HFFc6 (cell line): ENCODE data around the gene HIP1R. TPM values are rescaled to one million over a fixed set of nuclear protein-coding genes. Genes with fewer than 3 reads are reported as not detected.
"Not testable (repeated sequence)": the region's sequence is repeated elsewhere in the genome, so short reads cannot be mapped to it uniquely, and the experiment has no call there.

Experiments used
- DNase-seq: peaks from one replicate; pipeline ENCODE4 v3.0.0-alpha.2; 2018
- H3K27ac Mint-ChIP-seq: 2 replicates; pipeline ENCODE4 v1.8.0; 2020; ENCODE audit warnings: mild to moderate bottlenecking, mixed read lengths
- H3K27me3 Mint-ChIP-seq: 2 replicates; pipeline ENCODE4 v1.8.0; 2021; ENCODE audit warnings: mild to moderate bottlenecking, moderate library complexity, mixed read lengths; ENCODE audit not compliant: insufficient read depth
- H3K36me3 Mint-ChIP-seq: 2 replicates; pipeline ENCODE4 v1.8.0; 2021; ENCODE audit warnings: low read depth, mixed read lengths
- H3K4me1 Mint-ChIP-seq: 2 replicates; pipeline ENCODE4 v1.8.0; 2020; ENCODE audit warnings: low read depth, mixed read lengths
- H3K4me3 Mint-ChIP-seq: 2 replicates; pipeline ENCODE4 v1.8.0; 2020; ENCODE audit warnings: mild to moderate bottlenecking, moderate library complexity, mixed read lengths
- H3K9me3 Mint-ChIP-seq: 2 replicates; pipeline ENCODE4 v1.8.0; 2020; ENCODE audit warnings: mild to moderate bottlenecking, mixed read lengths
- CTCF ChIP-seq: fragments of 200-600 bp; sonication (generic); IDR thresholded peaks from 2 replicates; pipeline ENCODE4 v1.5.0; 2021; ENCODE audit warnings: antibody characterized with exemption, mild to moderate bottlenecking
- total RNA-seq, 6 experiments: library from RNA; stranded (reverse); fragmentation: NEBNext Ultra II Directional; extraction: Animal tissue kit (Norgen Biotek cat#: 25700); gene quantifications; 2 replicates in 1 of 6; 3 replicates in 5 of 6; pipeline ENCODE4 v1.2.3, GENCODE V29; 2021

Gene HIP1R
- total RNA-seq, 6 experiments from 2014 or later = 6.7 to 9.8 (median 8.4) TPM

- Mint-ChIP-seq H3K9me3 (no peaks in the 10 kb centered on the region), H3K4me1 (peaks cover 64% of the 10 kb centered on the region), H3K4me3 (peak overlapping the region; percentile 92), H3K27me3 (no peaks in the 10 kb centered on the region), H3K27ac (peak overlapping the region; percentile 97), H3K36me3 (peaks cover 18% of the 10 kb centered on the region)
- peak; percentile 78 for DNase-seq
- no peak for TF ChIP-seq CTCF
These were observed 36.9 kb downstream of the HIP1R start for GRCh38 chr12:122871851-122872780.

DNA sequence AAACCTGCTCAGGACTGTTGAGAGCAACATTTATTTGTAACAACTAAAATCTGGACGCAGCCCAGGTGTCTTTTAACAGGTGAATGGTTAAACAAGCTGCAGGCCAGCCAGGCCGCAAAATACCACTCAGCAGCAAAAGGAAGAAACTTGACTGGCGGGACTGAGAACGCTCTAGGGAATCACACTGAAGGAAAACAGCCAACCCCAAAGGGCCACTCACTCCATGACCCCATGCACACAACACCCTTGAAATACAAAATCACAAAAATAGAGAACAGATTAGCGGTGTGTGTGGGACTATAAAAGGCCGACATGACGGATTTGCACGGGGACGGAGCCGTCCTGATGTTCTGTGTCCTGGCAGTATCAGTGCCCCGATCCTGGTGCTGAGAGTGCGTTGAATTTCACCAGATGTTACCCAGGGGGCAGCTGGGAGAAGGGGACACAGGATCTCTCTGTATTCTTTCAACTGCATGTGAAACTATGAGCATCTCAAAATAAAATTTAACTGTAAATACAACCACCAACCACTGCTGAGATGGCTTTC lies 37.6 kb downstream of the HIP1R start:
- H3K27ac Mint-ChIP-seq = peak overlapping the region; percentile 97
- no peaks in the 10 kb centered on the region; the same call in 1 of the 2 replicates for H3K27me3 Mint-ChIP-seq
- peaks cover 71% of the 10 kb centered on the region for H3K4me1 Mint-ChIP-seq
- no peak for TF ChIP-seq CTCF
- H3K9me3 Mint-ChIP-seq = no peaks in the 10 kb centered on the region
- H3K4me3 Mint-ChIP-seq = peak overlapping the region; percentile 92; the same call in 1 of the 2 replicates
- DNase-seq = no peak
- H3K36me3 Mint-ChIP-seq = peaks cover 18% of the 10 kb centered on the region

- DNase-seq = no peak
- Mint-ChIP-seq H3K4me1 (peaks cover 71% of the 10 kb centered on the region), H3K9me3 (no peaks in the 10 kb centered on the region), H3K27me3 (no peaks in the 10 kb centered on the region; the same call in 1 of the 2 replicates), H3K4me3 (no peak overlapping the region), H3K36me3 (peaks cover 16% of the 10 kb centered on the region), H3K27ac (peak overlapping the region; percentile 97)
- no peak for TF ChIP-seq CTCF
These were observed 38.3 kb downstream of the HIP1R start for GRCh38 chr12:122873540-122873939.

- Mint-ChIP-seq H3K4me1 (peaks cover 67% of the 10 kb centered on the region), H3K36me3 (peaks cover 11% of the 10 kb centered on the region), H3K27ac (peak overlapping the region; percentile 16; the same call in 1 of the 2 replicates), H3K4me3 (no peak overlapping the region), H3K27me3 (no peaks in the 10 kb centered on the region; the same call in 1 of the 2 replicates), H3K9me3 (no peaks in the 10 kb centered on the region)
- no peak for TF ChIP-seq CTCF
- no peak for DNase-seq
These were observed 38.8 kb downstream of the HIP1R start for GRCh38 chr12:122874081-122874480.

- H3K4me1 Mint-ChIP-seq = peaks cover 75% of the 10 kb centered on the region
- no peaks in the 10 kb centered on the region for H3K9me3 Mint-ChIP-seq
- no peaks in the 10 kb centered on the region for H3K36me3 Mint-ChIP-seq
- no peak overlapping the region for H3K4me3 Mint-ChIP-seq
- H3K27me3 Mint-ChIP-seq = no peaks in the 10 kb centered on the region; the same call in 1 of the 2 replicates
- peak overlapping the region; percentile 79 for H3K27ac Mint-ChIP-seq
- TF ChIP-seq CTCF = no peak
- DNase-seq = no peak
These were observed 40.4 kb downstream of the HIP1R start for GRCh38 chr12:122875590-122876220.

GRCh38 chr12:122876281-122876680 lies 41.0 kb downstream of the HIP1R start:
- not testable (repeated sequence) for H3K36me3 Mint-ChIP-seq, DNase-seq, H3K27me3 Mint-ChIP-seq, H3K4me3 Mint-ChIP-seq, H3K9me3 Mint-ChIP-seq
- peaks cover 75% of the 10 kb centered on the region for H3K4me1 Mint-ChIP-seq
- peak overlapping the region; percentile 79 for H3K27ac Mint-ChIP-seq
